SK-N-SH (cell line): Measurements from ENCODE around the gene PLEKHM2. TPM values are rescaled to one million over a fixed set of nuclear protein-coding genes. Genes with fewer than 3 reads are reported as not detected.

ENCODE experiments used
- CTCF ChIA-PET: fragments of 300-600, 350-600 bp; formaldehyde crosslinking; extraction: SDS; loops from one replicate; lab custom pipeline; 2021; lab: Yijun Ruan, JAX
- POLR2A ChIA-PET: fragments of 350-600 bp; sonication (Branson Sonifier 250); formaldehyde crosslinking; extraction: SDS; loops from one replicate; lab custom pipeline; 2020; ENCODE audit warnings: antibody characterized with exemption, inconsistent platforms; lab: Yijun Ruan, JAX
- DNase-seq: peaks from one replicate; pipeline ENCODE4 v3.0.0; 2012
- H2AFZ ChIP-seq: fragments of 200-600 bp; sonication (generic); 2 replicates; pipeline ENCODE4 v1.8.1; 2016; ENCODE audit warnings: antibody characterized with exemption, mild to moderate bottlenecking, low read depth
- H3F3A ChIP-seq: fragments of 200-600 bp; sonication (generic); replicated peaks from 2 replicates; pipeline ENCODE3; 2016; ENCODE audit warnings: antibody characterized with exemption, mild to moderate bottlenecking; ENCODE audit not compliant: insufficient read depth
- H3K27ac ChIP-seq, 2 experiments: fragments of 200-500 bp in 1 of 2; fragments of 200-600 bp in 1 of 2; sonication (Bioruptor generic) in 1 of 2; sonication (generic), shearing (Covaris generic) in 1 of 2; 2 replicates each; pipeline versions ENCODE4 v1.5.1 to v1.6.1; 2014 to 2016; ENCODE audit warnings: low read depth in 2 of 2, inconsistent platforms in 1 of 2, low read length in 1 of 2, mild to moderate bottlenecking in 1 of 2, mixed read lengths in 1 of 2
- H3K27me3 ChIP-seq: fragments of 200-600 bp; sonication (generic), shearing (Covaris generic); 2 replicates; pipeline ENCODE4 v1.6.1; 2016; ENCODE audit warnings: mixed run types; ENCODE audit not compliant: insufficient read depth
- H3K36me3 ChIP-seq, 2 experiments: fragments of 200-500 bp in 1 of 2; fragments of 200-600 bp in 1 of 2; sonication (Bioruptor generic) in 1 of 2; sonication (generic) in 1 of 2; replicated peaks in 1 of 2; 2 replicates each; pipeline versions ENCODE3 to v1.5.1; 2014 to 2016; ENCODE audit warnings: low read length in 1 of 2, mild to moderate bottlenecking in 1 of 2; ENCODE audit not compliant: insufficient read depth in 2 of 2, control insufficient read depth in 1 of 2
- H3K4me1 ChIP-seq, 2 experiments: fragments of 200-500 bp in 1 of 2; fragments of 200-600 bp in 1 of 2; sonication (Bioruptor generic) in 1 of 2; sonication (generic), shearing (Covaris generic) in 1 of 2; 2 replicates each; pipeline versions ENCODE4 v1.5.1 to v1.6.1; 2014 to 2016; ENCODE audit warnings: low read depth in 1 of 2, low read length in 1 of 2, mixed run types in 1 of 2; ENCODE audit not compliant: insufficient read depth in 2 of 2, control insufficient read depth in 1 of 2
- H3K4me2 ChIP-seq: fragments of 200-600 bp; sonication (generic), shearing (Covaris generic); 2 replicates; pipeline ENCODE4 v1.6.1; 2017; ENCODE audit warnings: mixed run types
- H3K4me3 ChIP-seq, 2 experiments: fragments of 200-500 bp in 1 of 2; fragments of 200-600 bp in 1 of 2; sonication (Bioruptor generic) in 1 of 2; sonication (generic), shearing (Covaris generic) in 1 of 2; 2 replicates each; pipeline versions ENCODE4 v1.5.1 to v1.8.1; 2014 to 2016; ENCODE audit warnings: low read depth in 2 of 2, inconsistent platforms in 1 of 2, low read length in 1 of 2, mild to moderate bottlenecking in 1 of 2, mixed read lengths in 1 of 2, moderate library complexity in 1 of 2
- H3K79me2 ChIP-seq: fragments of 200-600 bp; sonication (generic); 2 replicates; pipeline ENCODE4 v1.8.1; 2017; ENCODE audit warnings: mild to moderate bottlenecking; ENCODE audit not compliant: insufficient read depth
- H3K9ac ChIP-seq: fragments of 200-600 bp; sonication (generic); 2 replicates; pipeline ENCODE4 v1.6.1; 2017; ENCODE audit warnings: mixed run types
- H3K9me2 ChIP-seq: fragments of 200-600 bp; sonication (generic); 2 replicates; pipeline ENCODE4 v1.6.1; 2017; ENCODE audit warnings: mixed run types
- H3K9me3 ChIP-seq: fragments of 200-600 bp; sonication (generic); 2 replicates; pipeline ENCODE4 v1.6.1; 2017; ENCODE audit warnings: mixed run types, mild to moderate bottlenecking, moderate library complexity
- H4K20me1 ChIP-seq: fragments of 200-600 bp; sonication (generic); 2 replicates; pipeline ENCODE4 v1.6.1; 2017; ENCODE audit warnings: mild to moderate bottlenecking, mixed run types; ENCODE audit not compliant: insufficient read depth
- CTCF ChIP-seq: fragments of 200-600 bp; sonication (generic); IDR thresholded peaks from 2 replicates; pipeline ENCODE4 v1.6.1; 2017; ENCODE audit warnings: antibody characterized with exemption, mild to moderate bottlenecking, moderate library complexity
- POLR2AphosphoS5 ChIP-seq: IDR thresholded peaks from 2 replicates; pipeline ENCODE4 v1.6.1; 2012; ENCODE audit warnings: low read depth, low read length
- RAD21 ChIP-seq: IDR thresholded peaks from 2 replicates; pipeline ENCODE4 v1.6.1; 2012; ENCODE audit warnings: mild to moderate bottlenecking, low read length
- SIN3A ChIP-seq: IDR thresholded peaks from 2 replicates; pipeline ENCODE4 v1.6.1; 2012; ENCODE audit warnings: low read depth, mild to moderate bottlenecking, low read length, moderate library complexity, borderline replicate concordance
- ZBTB33 ChIP-seq: IDR thresholded peaks from 2 replicates; pipeline ENCODE4 v1.4.0; 2012; ENCODE audit warnings: low read depth, borderline replicate concordance
- WGBS: methylation state at CpG from one replicate; pipeline ENCODE4 v1.1.6; 2017; ENCODE audit warnings: low lambda C conversion rate; 5-methylcytosine and 5-hydroxymethylcytosine counted together
- polyA plus RNA-seq, 3 experiments: library from polyadenylated mRNA; depleted of rRNA; stranded (reverse); fragments of >200 nt; gene quantifications; 2 replicates each; pipeline ENCODE4 v1.2.3, GENCODE V29; 2012

The PLEKHM2 gene
- polyA plus RNA-seq, 1 of the 3 experiments (the other 2 are of a cell fraction) = 38.9 TPM

- no peak overlapping the region for H2AFZ ChIP-seq
- H3F3A ChIP-seq = peaks cover 12% of the 10 kb centered on the region
- no peak overlapping the region for H3K9ac ChIP-seq
- H3K9me3 ChIP-seq = no peaks in the 10 kb centered on the region
- no peaks in the 10 kb centered on the region for H3K36me3 ChIP-seq
- WGBS = 96% methylated on average over 5 of the region's 8 CpGs
- H3K4me2 ChIP-seq = no peak overlapping the region
- no peak overlapping the region for H3K27ac ChIP-seq
- H4K20me1 ChIP-seq = peaks cover 38% of the 10 kb centered on the region
- POLR2A ChIA-PET = no interaction called here
- H3K27me3 ChIP-seq = no peaks in the 10 kb centered on the region
- H3K4me1 ChIP-seq = peaks cover 0 to 6% of the 10 kb centered on the region in 2 experiments; a peak in 2 of 4 replicates
- DNase-seq = no peak
- H3K4me3 ChIP-seq = no peak overlapping the region
- TF ChIP-seq SIN3A (no peak), ZBTB33 (no peak), RAD21 (no peak)
- CTCF ChIA-PET = interaction anchor here (1.1 kb wide), 1 partner anchor 16 kb away, joined by 4 read pairs; no protein-coding TSS in a partner anchor
- no peaks in the 10 kb centered on the region for H3K9me2 ChIP-seq
- peaks cover 93% of the 10 kb centered on the region for H3K79me2 ChIP-seq
These were observed 17.7 kb downstream of the PLEKHM2 start for GRCh38 chr1:15701784-15702183.

- DNase-seq = no peak
- Histone ChIP-seq H3K9me3 (no peaks in the 10 kb centered on the region), H3K27me3 (no peaks in the 10 kb centered on the region), H2AFZ (no peak overlapping the region), H3K4me1 (peaks cover 0 to 6% of the 10 kb centered on the region in 2 experiments; a peak in 2 of 4 replicates), H3F3A (peaks cover 12% of the 10 kb centered on the region), H3K27ac (peak overlapping the region in 1 of 2 experiments; percentile 76; a peak in 2 of 4 replicates), H3K9me2 (no peaks in the 10 kb centered on the region), H3K36me3 (no peaks in the 10 kb centered on the region), H3K4me3 (peak overlapping the region in 1 of 2 experiments; percentile 35; a peak in 1 of 4 replicates), H3K4me2 (peak overlapping the region; percentile 14; the same call in 1 of the 2 replicates), H3K79me2 (peaks cover 94% of the 10 kb centered on the region), H3K9ac (peak overlapping the region; percentile 21; the same call in 1 of the 2 replicates), H4K20me1 (peaks cover 32% of the 10 kb centered on the region)
- ChIA-PET CTCF (no interaction called here), POLR2A (no interaction called here)
- 80% methylated on average over 17 of the region's 19 CpGs for WGBS
- TF ChIP-seq CTCF (peak; percentile 32; the same call in 1 of the 2 replicates), POLR2AphosphoS5 (no peak)
These were observed 18.8 kb downstream of the PLEKHM2 start for GRCh38 chr1:15702722-15703550.
